PC-3 (cell line): ENCODE results near the gene ELK1. TPM values are rescaled to one million over a fixed set of nuclear protein-coding genes. Genes with fewer than 3 reads are reported as not detected.

Source experiments
- ATAC-seq: fragments of 200-7000 bp; cut with Tn5 transposase; 2 replicates; pipeline ENCODE4 v1.9.1; 2020; ENCODE audit warnings: mild to moderate bottlenecking, moderate library complexity
- BruUV-seq: library from RNA; stranded (reverse); fragments of 400-500 nt; replicated peaks from 2 replicates; lab custom pipeline; 2021; lab: Mats Ljungman, UMichigan
- CTCF ChIA-PET: fragments of 300-600 bp; sonication (Branson Sonifier 250); formaldehyde crosslinking; loops from one replicate; lab custom pipeline; 2022; ENCODE audit warnings: antibody characterized with exemption; lab: Charles Lee
- POLR2A ChIA-PET: fragments of 300-600 bp; sonication (Branson Sonifier 250); formaldehyde crosslinking; loops from one replicate; lab custom pipeline; 2022; ENCODE audit warnings: antibody characterized with exemption; ENCODE audit not compliant: unreplicated experiment; lab: Charles Lee
- DNase-seq: peaks from one replicate; pipeline ENCODE4 v3.0.0-alpha.2; 2015
- H2AFZ ChIP-seq: fragments of 300-600 bp; sonication (generic); 2 replicates; pipeline ENCODE4 v1.6.0; 2016; ENCODE audit warnings: antibody characterized with exemption, low read length
- H3F3A ChIP-seq: fragments of 300-600 bp; sonication (generic); one replicate; pipeline ENCODE4 v1.6.0; 2017; ENCODE audit warnings: antibody characterized with exemption, low read length, control low read depth, mild to moderate bottlenecking; ENCODE audit not compliant: unreplicated experiment
- H3K27ac ChIP-seq: fragments of 300-600 bp; sonication (generic); 2 replicates; pipeline ENCODE4 v1.5.1; 2016; ENCODE audit warnings: mild to moderate bottlenecking, low read length
- H3K27me3 ChIP-seq: fragments of 300-600 bp; sonication (generic); 2 replicates; pipeline ENCODE4 v1.6.1; 2016; ENCODE audit warnings: low read length, mixed read lengths
- H3K36me3 ChIP-seq: fragments of 300-600 bp; sonication (generic); 2 replicates; pipeline ENCODE4 v1.6.1; 2016; ENCODE audit warnings: low read depth, mixed run types, low read length, mixed read lengths
- H3K4me1 ChIP-seq: fragments of 300-600 bp; sonication (generic); 2 replicates; pipeline ENCODE4 v1.5.1; 2016; ENCODE audit warnings: low read length; ENCODE audit not compliant: insufficient read depth
- H3K4me2 ChIP-seq: fragments of 300-600 bp; sonication (generic); 2 replicates; pipeline ENCODE4 v1.6.0; 2016; ENCODE audit warnings: low read length
- H3K4me3 ChIP-seq: fragments of 300-600 bp; sonication (generic); 2 replicates; pipeline ENCODE4 v1.5.1; 2016; ENCODE audit warnings: mild to moderate bottlenecking, low read length, mixed read lengths
- H3K79me2 ChIP-seq: fragments of 300-600 bp; sonication (generic); 2 replicates; pipeline ENCODE4 v1.6.1; 2017; ENCODE audit warnings: low read length, mixed read lengths
- H3K9ac ChIP-seq: fragments of 300-600 bp; sonication (generic); 2 replicates; pipeline ENCODE4 v1.6.0; 2016; ENCODE audit warnings: mild to moderate bottlenecking, low read length
- H3K9me2 ChIP-seq: fragments of 300-600 bp; sonication (generic); replicated peaks from 2 replicates; pipeline ENCODE4 v1.6.1; 2016; ENCODE audit warnings: mixed run types, low read length, mixed read lengths
- H3K9me3 ChIP-seq: fragments of 300-600 bp; sonication (generic); 2 replicates; pipeline ENCODE4 v1.6.1; 2016; ENCODE audit warnings: low read length, mixed read lengths
- H4K20me1 ChIP-seq: fragments of 300-600 bp; sonication (generic); 2 replicates; pipeline ENCODE4 v1.6.1; 2016; ENCODE audit warnings: low read length, mixed read lengths
- CTCF ChIP-seq: fragments of 300-600 bp; sonication (generic); conservative IDR thresholded peaks from 2 replicates; pipeline ENCODE4 v1.5.1; 2017; ENCODE audit warnings: antibody characterized with exemption, low read depth, mild to moderate bottlenecking, low read length
- EZH2 ChIP-seq: fragments of 300-600 bp; sonication (generic); IDR thresholded peaks from one replicate; pipeline ENCODE4 v1.6.1; 2017; ENCODE audit warnings: antibody characterized with exemption, mild to moderate bottlenecking, low read length; ENCODE audit not compliant: unreplicated experiment
- EZH2phosphoT487 ChIP-seq: fragments of 300-600 bp; sonication (generic); IDR thresholded peaks from 2 replicates; pipeline ENCODE4 v1.6.1; 2018; ENCODE audit warnings: mild to moderate bottlenecking, antibody characterized with exemption, low read length, borderline replicate concordance
- intact Hi-C: fragments of 100-400 bp; cut with micrococcal nuclease; formaldehyde crosslinking; loops from 2 replicates; pipeline ENCODE4 v1.9.0; 2023
- total RNA-seq: library from RNA; depleted of rRNA; stranded (reverse); fragments of >200 nt; gene quantifications from 2 replicates; pipeline ENCODE4 v1.2.3, GENCODE V29; 2014

ELK1 gene
- total RNA-seq, 1 experiment from 2014 or later: 59.0 TPM

- Histone ChIP-seq H3K79me2 (no peaks in the 10 kb centered on the region), H3K4me2 (no peak within 1 kb of the TSS), H2AFZ (no peak within 1 kb of the TSS), H3K9me3 (no peaks in the 10 kb centered on the region), H3K27me3 (no peaks in the 10 kb centered on the region), H3K36me3 (no peaks in the 10 kb centered on the region), H3K9ac (no peak within 1 kb of the TSS), H3K9me2 (no peaks in the 10 kb centered on the region), H3K27ac (no peak within 1 kb of the TSS), H3K4me1 (no peaks in the 10 kb centered on the region), H4K20me1 (no peaks in the 10 kb centered on the region), H3F3A (no peaks in the 10 kb centered on the region), H3K4me3 (no peak within 1 kb of the TSS)
- no peak for DNase-seq
- BruUV-seq: no TSS peak
- intact Hi-C loops: loop anchor here (1.0 kb wide), 1 partner anchor 88 kb away; no protein-coding TSS in a partner anchor
- ChIA-PET POLR2A (no interaction called here), CTCF (no interaction called here)
- TF ChIP-seq CTCF (no peak), EZH2phosphoT487 (no peak), EZH2 (no peak)
- ATAC-seq: no peak
Observed at GRCh38 chrX:47629419-47630200, 20.8 kb downstream of the ELK1 start, which contains the start of gene CFP. CFP (minus strand) TSS chrX:47629930; CDS start chrX:47629844, 86 bp downstream.

DNA sequence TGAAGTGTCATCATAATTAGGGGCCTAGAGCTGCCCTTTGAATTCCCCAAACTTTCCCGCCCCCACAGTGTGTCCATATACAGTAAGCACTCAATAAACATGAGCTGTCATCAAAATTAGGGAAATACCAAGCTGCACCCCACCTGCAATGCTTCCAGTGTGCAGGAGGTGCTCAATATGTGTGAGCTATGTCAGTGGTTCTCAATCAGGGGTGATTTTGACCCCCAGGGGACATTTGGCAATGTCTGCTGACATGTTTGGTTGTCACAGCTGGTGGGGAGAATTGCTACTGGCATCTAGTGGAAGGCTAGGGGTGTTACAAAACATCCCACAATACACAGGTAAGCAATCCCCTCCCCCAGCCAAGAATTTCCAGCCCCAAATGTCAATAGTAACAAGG lies 21.4 kb downstream of the ELK1 start:
- no peaks in the 10 kb centered on the region for H4K20me1 ChIP-seq
- no TSS peak for BruUV-seq
- ChIA-PET CTCF (no interaction called here), POLR2A (no interaction called here)
- H3K79me2 ChIP-seq: no peaks in the 10 kb centered on the region
- H3K9me3 ChIP-seq: no peaks in the 10 kb centered on the region
- ATAC-seq: peak; percentile 50; the same call in 1 of the 2 replicates
- no peaks in the 10 kb centered on the region for H3K9me2 ChIP-seq
- peak; percentile 44 for DNase-seq
- no peak overlapping the region for H3K4me3 ChIP-seq
- no peak overlapping the region for H3K9ac ChIP-seq
- no peaks in the 10 kb centered on the region for H3F3A ChIP-seq
- H3K36me3 ChIP-seq: no peaks in the 10 kb centered on the region
- H3K27me3 ChIP-seq: no peaks in the 10 kb centered on the region
- TF ChIP-seq CTCF (peak; percentile 49), EZH2 (no peak)
- intact Hi-C loops: loop anchor here (1.0 kb wide), 1 partner anchor 88 kb away; no protein-coding TSS in a partner anchor
- H3K4me1 ChIP-seq: no peaks in the 10 kb centered on the region
- no peak overlapping the region for H3K4me2 ChIP-seq
- no peak overlapping the region for H3K27ac ChIP-seq
- H2AFZ ChIP-seq: no peak overlapping the region

- Histone ChIP-seq H3K27ac (no peak overlapping the region), H3F3A (no peaks in the 10 kb centered on the region), H3K4me1 (no peaks in the 10 kb centered on the region), H3K4me3 (no peak overlapping the region), H3K9ac (no peak overlapping the region), H3K79me2 (no peaks in the 10 kb centered on the region), H4K20me1 (no peaks in the 10 kb centered on the region), H3K9me2 (no peaks in the 10 kb centered on the region), H3K9me3 (no peaks in the 10 kb centered on the region), H3K27me3 (no peaks in the 10 kb centered on the region), H3K36me3 (no peaks in the 10 kb centered on the region), H3K4me2 (no peak overlapping the region), H2AFZ (no peak overlapping the region)
- intact Hi-C loops: no loop called here
- ATAC-seq (no peak), DNase-seq (no peak)
- ChIA-PET POLR2A (no interaction called here), CTCF (no interaction called here)
- no peak for TF ChIP-seq EZH2phosphoT487
- TF ChIP-seq EZH2: no peak
- BruUV-seq: no TSS peak
Observed at GRCh38 chrX:47625365-47625764, 25.0 kb downstream of the ELK1 start.
